ENCODE data around the gene BANF2.

DNA sequence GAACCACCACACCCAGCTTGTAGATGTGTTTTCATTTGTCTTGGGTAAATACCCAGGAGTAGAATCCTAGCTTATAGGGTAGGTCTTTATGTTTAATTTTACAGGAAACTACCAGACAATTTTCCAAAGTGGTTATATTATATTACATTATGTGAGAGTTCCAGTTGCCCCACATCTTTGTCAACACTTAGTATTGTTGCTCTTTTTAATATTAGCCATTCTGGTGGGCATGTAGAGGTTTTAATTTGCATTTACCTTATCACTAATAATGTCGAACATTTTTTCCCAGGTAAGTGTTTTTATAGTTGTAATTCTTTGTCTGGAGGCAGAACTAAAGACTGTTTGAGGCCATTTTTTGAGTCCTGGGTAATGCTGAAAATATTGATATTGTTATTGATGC is 3.5 kb upstream of the BANF2 start:
- TF ChIP-seq, protein P1, sequence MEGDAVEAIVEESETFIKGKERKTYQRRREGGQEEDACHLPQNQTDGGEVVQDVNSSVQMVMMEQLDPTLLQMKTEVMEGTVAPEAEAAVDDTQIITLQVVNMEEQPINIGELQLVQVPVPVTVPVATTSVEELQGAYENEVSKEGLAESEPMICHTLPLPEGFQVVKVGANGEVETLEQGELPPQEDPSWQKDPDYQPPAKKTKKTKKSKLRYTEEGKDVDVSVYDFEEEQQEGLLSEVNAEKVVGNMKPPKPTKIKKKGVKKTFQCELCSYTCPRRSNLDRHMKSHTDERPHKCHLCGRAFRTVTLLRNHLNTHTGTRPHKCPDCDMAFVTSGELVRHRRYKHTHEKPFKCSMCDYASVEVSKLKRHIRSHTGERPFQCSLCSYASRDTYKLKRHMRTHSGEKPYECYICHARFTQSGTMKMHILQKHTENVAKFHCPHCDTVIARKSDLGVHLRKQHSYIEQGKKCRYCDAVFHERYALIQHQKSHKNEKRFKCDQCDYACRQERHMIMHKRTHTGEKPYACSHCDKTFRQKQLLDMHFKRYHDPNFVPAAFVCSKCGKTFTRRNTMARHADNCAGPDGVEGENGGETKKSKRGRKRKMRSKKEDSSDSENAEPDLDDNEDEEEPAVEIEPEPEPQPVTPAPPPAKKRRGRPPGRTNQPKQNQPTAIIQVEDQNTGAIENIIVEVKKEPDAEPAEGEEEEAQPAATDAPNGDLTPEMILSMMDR (IDR thresholded peaks at IDR 0.05; ENCODE audit: low read depth, low read length) = no peak
- TF ChIP-seq POLR2A (IDR thresholded peaks at IDR 0.05; ENCODE audit: extremely low read depth, insufficient read length) = no peak
- TF ChIP-seq, protein P2, sequence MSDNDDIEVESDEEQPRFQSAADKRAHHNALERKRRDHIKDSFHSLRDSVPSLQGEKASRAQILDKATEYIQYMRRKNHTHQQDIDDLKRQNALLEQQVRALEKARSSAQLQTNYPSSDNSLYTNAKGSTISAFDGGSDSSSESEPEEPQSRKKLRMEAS (IDR thresholded peaks at IDR 0.05; ENCODE audit: low read depth, low read length) = no peak
- TF ChIP-seq MYC (IDR thresholded peaks at IDR 0.05; ENCODE audit: low read depth, low read length) = no peak
